Esophagus muscularis mucosa (tissue), 4 donors: ENCODE results near the gene USH1G. TPM values are rescaled to one million over a fixed set of nuclear protein-coding genes. Genes with fewer than 3 reads are reported as not detected.

Source experiments
- DNase-seq: peaks from one replicate; pipeline ENCODE4 v3.0.0-alpha.2; 2017; ENCODE audit errors: extremely low spot score
- H3K27ac ChIP-seq, 4 donors: fragments of 200-600 bp; sonication (generic); replicated peaks in 1 of 4; 1 replicate in 3 of 4; 2 replicates in 1 of 4; pipeline ENCODE4 v1.5.1; 2016 to 2019; ENCODE audit warnings: mild to moderate bottlenecking in 1 of 4
- H3K27me3 ChIP-seq, 4 donors: fragments of 200-600 bp; sonication (generic); one replicate each; pipeline versions ENCODE4 v1.5.1 to v1.6.0; 2016 to 2019
- H3K36me3 ChIP-seq, 4 donors: fragments of 200-600 bp; sonication (generic); one replicate each; pipeline ENCODE4 v1.5.1; 2016 to 2019
- H3K4me1 ChIP-seq, 4 donors: fragments of 200-600 bp; sonication (generic); one replicate each; pipeline ENCODE4 v1.5.1; 2016 to 2019
- H3K4me3 ChIP-seq, 4 donors: fragments of 200-600 bp; sonication (generic); 1 replicate in 2 of 4; 2 replicates in 2 of 4; pipeline ENCODE4 v1.5.1; 2016 to 2019; ENCODE audit warnings: mild to moderate bottlenecking in 4 of 4, moderate library complexity in 1 of 4
- H3K9me3 ChIP-seq, 4 donors: fragments of 200-600 bp; sonication (generic); 1 replicate in 3 of 4; 2 replicates in 1 of 4; pipeline ENCODE4 v1.5.1; 2016 to 2019
- CTCF ChIP-seq, 3 experiments: fragments of 200-600 bp in 2 of 3; fragments of 450-650 bp in 1 of 3; sonication (generic) in 2 of 3; IDR thresholded peaks; one replicate each; pipeline ENCODE4 v1.5.1; 2017 to 2019; ENCODE audit warnings: antibody characterized with exemption in 3 of 3, mild to moderate bottlenecking in 2 of 3, moderate library complexity in 1 of 3
- EP300 ChIP-seq: sonication (generic); formaldehyde crosslinking; IDR thresholded peaks from one replicate; pipeline ENCODE4 v1.6.1; 2017; ENCODE audit warnings: antibody characterized with exemption
- POLR2A ChIP-seq: fragments of 450-650 bp; IDR thresholded peaks from one replicate; pipeline ENCODE4 v1.6.1; 2017; ENCODE audit warnings: antibody characterized with exemption, moderate library complexity, mild to moderate bottlenecking, low read depth
- POLR2AphosphoS5 ChIP-seq, 2 donors: sonication (generic); formaldehyde crosslinking; IDR thresholded peaks; one replicate each; pipeline ENCODE4 v1.6.1; 2017; ENCODE audit warnings: antibody characterized with exemption in 2 of 2
- WGBS: methylation state at CpG from one replicate; pipeline ENCODE4 v1.1.5; 2018; 5-methylcytosine and 5-hydroxymethylcytosine counted together
- intact Hi-C: fragments of 100-400 bp; cut with DNase I; formaldehyde crosslinking; loops from one replicate; pipeline ENCODE4 v1.15.1; 2023
- total RNA-seq, 4 donors: library from RNA; depleted of rRNA; stranded (reverse); fragments of >200 nt; gene quantifications; one replicate each; pipeline versions ENCODE4 v1.1.0 to v1.2.1, GENCODE V29; 2016

USH1G gene
- total RNA-seq, 4 donors from 2014 or later = 0.39 TPM; not detected in 3

GRCh38 chr17:74946641-74947040 is 23.6 kb upstream of the USH1G start:
- Histone ChIP-seq H3K4me3 (no peak overlapping the region), H3K36me3 (peaks cover 0 to 8% (median 3%) of the 10 kb centered on the region in 4 donors), H3K9me3 (no peaks in the 10 kb centered on the region), H3K4me1 (no peaks in the 10 kb centered on the region), H3K27ac (no peak overlapping the region), H3K27me3 (peaks cover 0 to 78% (median 4%) of the 10 kb centered on the region in 4 donors)
- intact Hi-C loops = no loop called here
- TF ChIP-seq CTCF (IDR thresholded peaks at IDR 0.05) (no peak), EP300 (no peak), POLR2A (no peak), POLR2AphosphoS5 (IDR thresholded peaks at IDR 0.05) (no peak)
- no peak for DNase-seq
- 87% methylated on average over 14 of the region's 14 CpGs for WGBS

- H3K4me1 ChIP-seq = no peaks in the 10 kb centered on the region
- no peak overlapping the region for H3K4me3 ChIP-seq
- peaks cover 0 to 78% (median 6%) of the 10 kb centered on the region in 4 donors for H3K27me3 ChIP-seq
- no peak overlapping the region for H3K27ac ChIP-seq
- 43% methylated on average over 2 of the region's 6 CpGs for WGBS
- H3K9me3 ChIP-seq = no peaks in the 10 kb centered on the region
- no peak for TF ChIP-seq POLR2A
- TF ChIP-seq EP300 = no peak
- TF ChIP-seq CTCF (IDR thresholded peaks at IDR 0.05) = no peak
- no peak for TF ChIP-seq POLR2AphosphoS5 (IDR thresholded peaks at IDR 0.05)
- intact Hi-C loops = no loop called here
- H3K36me3 ChIP-seq = no peaks in the 10 kb centered on the region
- no peak for DNase-seq
Measured at GRCh38 chr17:74945543-74945942, 22.5 kb upstream of the USH1G start.

- DNase-seq = no peak
- H3K4me3 ChIP-seq = no peak overlapping the region
- WGBS = 75% methylated on average over 11 of the region's 13 CpGs
- H3K9me3 ChIP-seq = no peaks in the 10 kb centered on the region
- no peaks in the 10 kb centered on the region for H3K36me3 ChIP-seq
- intact Hi-C loops = no loop called here
- H3K4me1 ChIP-seq = no peaks in the 10 kb centered on the region
- H3K27ac ChIP-seq = no peak overlapping the region
- TF ChIP-seq POLR2A (no peak), EP300 (no peak), CTCF (IDR thresholded peaks at IDR 0.05) (no peak), POLR2AphosphoS5 (IDR thresholded peaks at IDR 0.05) (no peak)
- peaks cover 0 to 68% (median 6%) of the 10 kb centered on the region in 4 donors for H3K27me3 ChIP-seq
Measured at GRCh38 chr17:74943808-74944522, 20.9 kb upstream of the USH1G start.

- no peak for TF ChIP-seq CTCF (IDR thresholded peaks at IDR 0.05)
- no peak for TF ChIP-seq POLR2A
- TF ChIP-seq POLR2AphosphoS5 (IDR thresholded peaks at IDR 0.05) = no peak
- no peak for TF ChIP-seq EP300
- H3K36me3 ChIP-seq = no peaks in the 10 kb centered on the region
- WGBS = 83% methylated on average over 16 of the region's 21 CpGs
- no peak for DNase-seq
- H3K4me1 ChIP-seq = peaks cover 0 to 3% (median 3%) of the 10 kb centered on the region in 4 donors
- H3K9me3 ChIP-seq = no peaks in the 10 kb centered on the region
- H3K27me3 ChIP-seq = peaks cover 0 to 70% (median 20%) of the 10 kb centered on the region in 4 donors
- H3K27ac ChIP-seq = no peak overlapping the region
- intact Hi-C loops = no loop called here
- no peak overlapping the region for H3K4me3 ChIP-seq
Measured at GRCh38 chr17:74941128-74941725, 18.2 kb upstream of the USH1G start.
